ENCODE results near the gene SULT1A4.
"Not testable (repeated sequence)": the region's sequence is repeated elsewhere in the genome, so short reads cannot be mapped to it uniquely, and the experiment has no call there.

SULT1A4 gene

GRCh38 chr16:29459706-29460646 is at the start of gene SULT1A4:
Gene SULT1A4 (plus strand): TSS chr16:29459913. CDS start chr16:29461386, 1,473 bp downstream.
- not testable (repeated sequence) for DNase-seq

- not testable (repeated sequence) for DNase-seq
Observed at GRCh38 chr16:29423587-29423986, 36.1 kb upstream of the SULT1A4 start.

- DNase-seq, result not testable (repeated sequence)
Observed at GRCh38 chr16:29425390-29425789, 34.3 kb upstream of the SULT1A4 start.

DNA sequence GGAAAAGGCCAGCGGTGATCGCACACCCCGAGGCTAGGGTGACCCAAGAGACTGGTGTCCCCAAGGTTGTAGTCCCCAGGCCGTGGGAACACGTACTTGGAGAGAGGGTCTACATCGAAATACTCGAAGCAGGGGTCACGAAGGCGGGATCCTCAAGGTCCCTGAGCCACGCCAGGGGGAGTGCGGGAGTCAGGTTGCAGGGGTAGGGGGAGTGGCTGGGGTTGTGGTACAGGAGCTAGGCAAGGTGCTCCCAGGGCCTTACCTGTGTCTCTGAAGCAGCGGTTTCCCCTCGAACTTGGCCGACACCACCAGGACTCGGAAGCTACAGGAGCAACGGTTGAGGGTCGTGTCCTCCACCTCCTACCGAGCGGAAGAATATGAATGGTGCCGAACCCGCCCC is 6.0 kb upstream of the SULT1A4 start:
- DNase-seq, result not testable (repeated sequence)

DNA sequence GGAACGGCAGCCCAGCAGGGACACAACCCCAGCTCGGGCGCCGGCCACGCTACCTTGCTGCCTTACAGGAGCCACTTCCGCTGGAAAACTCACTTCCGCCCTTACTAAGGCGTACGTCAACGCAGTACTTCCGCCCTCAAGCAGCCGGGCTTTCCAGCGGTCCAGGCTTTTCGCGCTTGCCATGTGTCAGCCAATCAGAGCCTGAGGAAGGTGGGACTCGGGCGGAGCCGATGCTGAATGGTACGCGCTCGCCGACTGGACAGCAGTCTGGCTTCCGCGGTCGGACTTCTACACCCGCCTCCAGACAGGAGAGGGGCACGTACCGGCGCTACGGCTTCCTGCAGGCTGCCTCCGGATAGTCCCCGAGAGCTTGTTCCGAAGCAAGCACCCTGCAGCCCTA is 5.4 kb upstream of the SULT1A4 start, which contains the start of the genes BOLA2 and SLX1B:
Gene BOLA2 (minus strand): TSS at position 83 of the 400 bp plus-strand sequence. CDS start 98 bp downstream, outside the sequence.
Gene SLX1B (plus strand): TSS at position 265 of the 400 bp plus-strand sequence.
- DNase-seq, result not testable (repeated sequence)

- not testable (repeated sequence) for DNase-seq
Observed at GRCh38 chr16:29454828-29455227, 4.9 kb upstream of the SULT1A4 start.

- not testable (repeated sequence) for DNase-seq
Observed at GRCh38 chr16:29457660-29458059, 2.1 kb upstream of the SULT1A4 start.

DNA sequence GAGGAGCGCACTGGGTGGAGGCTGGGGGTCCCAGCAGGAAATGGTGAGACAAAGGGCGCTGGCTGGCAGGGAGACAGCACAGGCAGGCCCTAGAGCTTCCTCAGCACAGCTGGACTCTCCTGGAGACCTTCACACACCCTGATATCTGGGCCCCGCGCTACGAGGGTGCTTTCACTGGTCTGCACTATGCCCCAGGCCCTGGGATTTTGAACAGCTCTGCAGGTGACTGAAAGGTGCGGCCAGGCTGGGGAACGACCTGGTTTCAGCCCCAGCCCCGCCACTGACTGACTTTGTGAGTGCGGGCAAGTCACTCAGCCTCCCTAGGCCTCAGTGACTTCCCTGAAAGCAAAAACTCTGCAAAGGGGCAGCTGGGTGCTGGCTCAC is 926 bp downstream of the SULT1A4 start:
- not testable (repeated sequence) for DNase-seq

DNA sequence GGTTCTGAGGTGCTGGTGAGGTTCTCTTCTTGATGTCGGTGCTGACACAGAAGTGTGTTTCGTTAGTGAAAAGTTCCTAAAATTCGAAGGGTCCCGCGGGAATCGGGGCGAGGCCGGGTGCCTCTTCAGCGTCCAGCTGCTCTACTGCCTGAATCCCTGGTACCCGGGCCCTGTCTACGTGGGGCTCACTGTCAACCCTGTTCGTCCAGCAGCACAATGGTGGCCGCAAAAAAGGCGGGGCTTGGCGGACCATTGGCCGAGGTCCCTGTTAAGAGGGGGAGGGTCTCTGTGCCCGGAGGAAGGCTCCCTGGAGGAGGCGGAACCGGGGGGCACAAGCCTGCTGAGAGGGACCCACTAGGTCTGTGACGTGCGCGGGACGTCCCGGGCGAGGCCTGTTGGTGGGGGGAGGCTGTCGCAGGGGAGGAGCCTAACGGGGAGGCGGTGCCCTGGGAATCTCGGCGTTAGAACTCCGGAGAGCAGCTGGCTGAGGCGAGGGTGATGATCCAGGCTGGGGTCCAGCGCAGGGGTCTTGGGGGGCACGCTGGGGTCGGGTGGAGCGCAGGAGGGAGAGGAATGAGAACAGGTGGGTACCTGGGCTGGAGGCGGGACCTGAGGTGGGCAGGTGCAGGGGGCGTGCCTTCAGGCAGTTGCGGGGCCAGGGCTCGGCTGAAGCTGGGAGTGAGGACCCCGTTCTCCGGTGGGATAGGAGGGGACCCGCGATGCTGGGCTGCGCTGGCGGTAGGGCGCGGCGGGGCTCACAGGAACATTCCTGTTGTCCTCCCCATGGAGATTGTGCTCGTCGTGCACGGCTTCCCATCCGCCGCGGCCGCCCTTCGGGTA is 6.5 kb downstream of the SULT1A4 start:
- DNase-seq, result not testable (repeated sequence)

DNA sequence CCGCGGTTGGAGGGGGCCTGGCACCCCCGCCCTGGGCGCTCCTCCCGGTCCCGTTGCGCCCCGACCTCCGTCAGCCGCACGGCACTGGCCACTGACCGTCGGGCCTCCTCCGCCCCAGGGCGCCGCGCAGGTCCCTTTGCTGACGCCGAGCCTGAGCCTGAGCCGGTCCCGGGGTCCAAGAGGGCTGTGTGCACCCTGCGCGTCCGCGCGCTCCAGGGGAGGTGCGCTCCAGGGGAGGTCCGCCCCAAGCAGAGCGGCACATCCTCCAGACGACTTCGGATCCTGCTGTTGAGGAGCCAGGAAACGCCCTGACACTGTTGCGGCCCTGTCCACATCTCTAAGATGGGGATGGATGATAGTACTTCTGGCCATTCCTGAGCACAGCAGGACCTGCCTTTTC is 7.2 kb downstream of the SULT1A4 start:
- DNase-seq, result not testable (repeated sequence)

- not testable (repeated sequence) for DNase-seq
Observed at GRCh38 chr16:29467654-29468366, 8.1 kb downstream of the SULT1A4 start.

DNA sequence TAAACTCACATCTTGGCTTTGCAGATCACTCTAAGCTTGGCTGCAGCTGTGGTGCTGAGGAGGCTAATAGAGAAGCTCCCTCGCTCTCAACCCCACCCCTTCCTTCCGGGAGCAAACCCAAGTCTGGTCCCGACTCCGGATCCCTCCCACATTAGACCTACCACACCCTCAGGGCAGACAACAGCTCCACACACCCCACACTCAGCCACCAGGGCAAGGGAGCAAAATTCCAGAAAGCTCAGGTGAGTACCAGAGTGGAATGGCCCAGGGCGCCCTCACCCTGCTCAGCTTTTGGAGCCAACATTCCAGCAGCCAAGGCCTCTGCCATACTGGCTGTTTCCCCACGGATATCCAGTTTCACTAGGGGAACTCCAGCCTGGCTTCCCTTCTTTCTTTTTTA is 9.9 kb downstream of the SULT1A4 start:
- DNase-seq, result not testable (repeated sequence)

DNA sequence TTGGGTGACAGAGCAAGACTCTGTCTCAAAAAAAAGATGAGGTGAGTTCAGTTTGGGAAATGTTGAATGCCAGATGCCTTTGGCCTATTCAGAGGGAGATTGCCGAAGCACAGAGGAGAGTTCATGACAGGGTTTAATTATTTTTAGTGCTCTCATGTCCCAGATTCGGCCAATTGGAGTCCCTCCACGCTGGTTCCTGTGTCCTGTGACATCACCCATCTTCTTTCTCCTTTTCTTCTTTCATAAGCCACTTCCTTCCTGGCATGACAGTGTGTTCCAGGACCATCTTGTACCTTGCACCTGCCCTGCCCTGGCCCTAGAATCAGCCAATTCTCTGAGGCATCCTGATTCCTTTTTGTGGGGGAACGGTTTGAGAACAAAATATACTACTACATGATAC is 12.4 kb downstream of the SULT1A4 start:
- DNase-seq, result not testable (repeated sequence)

DNA sequence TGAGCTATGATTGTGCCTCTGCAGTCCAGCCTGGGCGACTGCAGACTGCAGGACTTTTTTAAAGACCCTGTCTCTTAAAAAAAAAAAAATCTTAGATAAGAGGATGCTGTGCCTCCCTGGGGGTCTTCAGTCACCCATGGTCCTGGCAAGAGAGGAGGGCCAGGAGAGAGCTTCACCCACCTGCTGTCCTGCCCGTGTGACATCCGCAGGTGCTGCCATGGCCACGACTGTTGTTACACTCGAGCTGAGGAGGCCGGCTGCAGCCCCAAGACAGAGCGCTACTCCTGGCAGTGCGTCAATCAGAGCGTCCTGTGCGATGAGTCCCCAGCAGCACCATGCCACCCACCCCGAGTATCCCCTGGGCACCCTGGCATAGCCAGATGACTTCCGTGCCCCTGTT is 22.6 kb downstream of the SULT1A4 start:
- DNase-seq, result not testable (repeated sequence)

- DNase-seq, result not testable (repeated sequence)
Observed at GRCh38 chr16:29506308-29506707, 46.6 kb downstream of the SULT1A4 start, which contains the start of gene NPIPB12. Gene NPIPB12 (minus strand): TSS chr16:29506408.
